HG02870 (cell line): Measurements from ENCODE around the gene RTKN.
"Not testable (repeated sequence)": the region's sequence is repeated elsewhere in the genome, so short reads cannot be mapped to it uniquely, and the experiment has no call there.

Source experiments
- ATAC-seq: cut with Tn5 transposase; IDR thresholded peaks from one replicate; pipeline ENCODE4 v1.9.1; 2021; ENCODE audit warnings: mild to moderate bottlenecking, moderate library complexity; ENCODE audit not compliant: unreplicated experiment

Gene RTKN

DNA sequence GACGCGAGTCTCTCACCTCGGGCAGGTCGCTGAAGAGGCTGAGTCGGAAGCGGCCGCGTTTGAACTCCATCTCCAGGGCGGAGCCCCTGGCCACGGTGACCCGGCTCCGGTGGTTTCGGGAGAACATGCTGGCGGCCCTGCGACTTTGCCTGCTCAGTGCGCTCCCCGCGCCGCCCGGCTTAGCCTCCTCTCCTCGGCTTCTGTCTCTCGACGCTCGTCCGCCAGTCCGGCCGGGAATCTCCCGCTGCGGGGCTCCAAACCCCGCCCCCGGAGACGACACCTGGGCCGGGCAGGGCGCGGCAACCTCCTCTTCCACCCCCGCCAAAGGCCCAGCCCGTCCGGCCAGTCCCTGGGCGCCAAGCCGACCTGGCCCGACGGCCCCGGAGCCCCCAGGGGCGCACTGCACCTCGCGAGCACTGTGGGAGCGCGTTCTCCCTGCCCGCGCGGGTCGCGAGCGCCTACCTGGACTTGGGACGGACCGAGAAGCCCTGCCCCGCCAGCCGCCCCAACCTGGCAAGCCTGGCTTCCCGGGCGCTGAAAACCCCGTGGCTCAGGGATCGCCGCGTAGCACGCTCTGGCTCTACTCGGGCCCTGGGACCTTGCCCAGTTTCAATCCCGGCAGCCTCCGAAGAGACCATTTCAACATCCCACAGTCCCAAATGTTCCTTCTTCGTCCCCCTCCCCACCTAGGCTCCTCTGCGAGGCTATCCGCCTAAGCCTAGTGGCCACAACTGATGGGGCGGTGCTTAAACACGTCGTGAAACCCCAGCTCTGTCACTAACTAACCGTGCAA is at the start of gene RTKN:
Gene RTKN, minus strand, starts transcription at position 248 of the 793 bp plus-strand sequence. Its CDS starts 121 bp downstream, at position 127.
- ATAC-seq: no peak

DNA sequence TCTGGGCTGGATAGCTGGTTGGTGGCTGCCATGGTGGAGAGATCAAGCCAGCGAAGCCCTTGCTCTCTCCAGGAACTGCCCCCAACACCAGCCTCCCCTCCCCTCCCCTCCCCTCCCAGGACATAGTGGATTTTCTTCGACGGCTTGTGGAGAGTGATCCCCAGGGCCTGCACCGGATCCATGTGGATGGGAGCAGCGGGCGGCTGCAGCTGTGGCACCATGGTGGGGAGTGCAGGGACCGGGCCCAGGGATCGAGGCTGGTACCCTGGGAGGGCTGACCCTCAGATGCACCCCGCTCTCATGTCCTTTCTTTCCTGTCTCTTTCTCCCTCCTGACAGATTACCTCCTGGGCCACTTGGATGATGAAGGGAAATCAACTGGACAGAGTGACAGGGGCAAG is 48.2 kb upstream of the RTKN start:
- no peak for ATAC-seq

GRCh38 chr2:74488643-74489481 is 47.1 kb upstream of the RTKN start:
- ATAC-seq: no peak

DNA sequence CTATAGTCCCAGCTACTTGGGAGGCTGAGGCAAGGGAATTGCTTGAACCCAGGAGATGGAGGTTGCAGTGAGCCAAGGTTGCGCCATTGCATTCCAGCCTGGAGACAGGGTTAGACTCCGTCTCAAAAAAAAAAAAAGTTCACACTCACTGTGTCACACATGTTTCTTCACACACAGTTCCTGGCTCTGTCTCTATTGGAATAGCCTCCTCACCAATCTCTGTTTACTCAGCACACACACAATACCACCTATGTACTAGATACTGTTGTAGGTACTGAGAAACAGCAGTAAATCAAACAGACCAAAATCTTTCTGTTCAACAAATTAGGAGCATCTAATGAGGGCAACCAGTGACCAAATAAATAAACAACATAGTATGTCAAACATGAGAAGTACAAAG is 44.4 kb upstream of the RTKN start:
- ATAC-seq: no peak

GRCh38 chr2:74483675-74484164 is 42.0 kb upstream of the RTKN start:
- not testable (repeated sequence) for ATAC-seq

GRCh38 chr2:74482801-74483674 is 41.3 kb upstream of the RTKN start, which contains the start of the genes CCDC142 and TTC31:
Gene CCDC142 (minus strand): TSS chr2:74482998. CDS start chr2:74482837, 161 bp downstream.
Gene TTC31 (plus strand): TSS chr2:74483081. CDS start chr2:74483096, 15 bp downstream.
- ATAC-seq: peak; percentile 90

DNA sequence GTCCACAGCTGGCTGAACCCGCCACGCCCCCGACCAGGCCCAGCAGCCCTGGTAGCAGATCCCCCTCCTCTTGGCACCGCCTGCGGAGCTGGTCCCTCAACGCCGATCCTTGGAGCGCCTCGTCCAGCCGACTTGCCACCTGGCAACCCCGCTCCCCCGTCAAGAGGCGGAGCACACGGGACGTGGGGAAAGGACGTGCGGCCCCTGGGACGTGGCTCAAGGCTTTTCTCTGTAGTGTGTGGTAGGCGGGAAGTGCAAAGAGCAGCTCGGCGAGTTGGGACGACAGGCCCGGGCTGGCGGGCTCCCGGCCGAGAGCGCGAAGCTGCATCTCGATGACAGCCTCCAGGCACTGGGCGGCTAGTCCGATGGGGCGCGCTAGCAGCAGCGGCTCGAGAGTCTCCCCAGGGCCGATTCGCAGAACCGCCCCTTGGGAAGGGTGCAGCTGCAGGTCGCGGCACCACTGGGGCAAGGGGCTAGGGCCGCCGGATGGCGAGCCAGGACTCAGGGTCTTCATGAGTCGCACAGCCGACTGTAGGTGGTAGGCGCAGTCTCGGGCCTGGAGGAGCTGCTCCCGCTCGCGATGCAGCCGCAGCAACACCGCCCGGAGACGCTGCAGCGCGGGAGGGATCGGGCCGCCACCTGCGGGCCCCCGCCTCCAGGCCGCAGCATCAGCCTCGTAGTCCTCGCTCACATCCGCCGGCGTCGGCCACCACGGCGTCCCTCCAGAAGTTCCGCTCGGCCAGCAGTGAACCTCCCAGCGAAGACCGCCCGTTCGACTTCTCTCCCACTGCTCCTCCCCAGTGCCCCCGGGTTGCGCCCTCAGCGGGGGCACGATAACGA is 40.4 kb upstream of the RTKN start:
- peak; percentile 38 for ATAC-seq

- no peak for ATAC-seq
Observed at GRCh38 chr2:74481431-74481830, 39.7 kb upstream of the RTKN start.

GRCh38 chr2:74474899-74475298 is 33.2 kb upstream of the RTKN start:
- ATAC-seq: no peak

- ATAC-seq: no peak
Observed at GRCh38 chr2:74474481-74474880, 32.7 kb upstream of the RTKN start.

GRCh38 chr2:74472945-74473258 is 31.2 kb upstream of the RTKN start:
- no peak for ATAC-seq

- ATAC-seq: peak; percentile 80
Observed at GRCh38 chr2:74472086-74472944, 30.6 kb upstream of the RTKN start, which contains the start of gene MRPL53. Gene MRPL53 (minus strand): TSS chr2:74472680. CDS start chr2:74472660, 20 bp downstream.

DNA sequence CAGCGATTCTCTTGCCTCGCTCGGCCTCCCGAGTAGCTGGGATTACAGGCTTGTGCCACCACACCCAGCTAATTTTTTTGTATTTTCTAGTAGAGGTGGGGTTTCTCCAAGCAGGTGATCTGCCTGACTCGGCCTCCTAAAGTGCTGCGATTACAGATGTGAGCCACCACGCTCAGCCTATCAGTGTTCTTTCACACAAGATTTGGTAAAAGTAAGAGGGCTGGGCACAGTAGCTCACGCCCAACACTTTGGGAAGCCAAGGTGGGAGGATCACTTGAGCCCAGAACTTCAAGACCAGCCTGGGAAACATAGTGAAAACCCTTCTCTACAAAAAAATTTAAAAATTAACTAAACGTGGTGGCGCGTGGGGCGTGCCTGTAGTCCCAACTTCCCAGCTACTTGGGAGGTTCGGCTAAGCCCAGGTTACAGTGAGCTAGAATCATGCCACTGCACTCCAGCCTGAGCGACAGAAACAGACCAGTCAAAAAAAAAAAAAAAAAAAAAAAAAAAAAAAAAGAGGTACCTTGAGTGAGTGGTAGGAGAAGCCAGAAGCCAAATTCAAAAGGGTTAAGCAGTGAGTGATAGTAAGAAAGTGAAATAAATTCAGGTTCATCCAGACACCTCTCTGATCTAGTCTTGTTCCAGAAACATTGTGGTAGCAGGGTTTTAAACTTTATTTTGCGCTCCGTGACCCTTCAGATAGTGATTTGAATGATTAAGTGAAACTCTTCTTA is 29.8 kb upstream of the RTKN start:
- ATAC-seq: no peak

DNA sequence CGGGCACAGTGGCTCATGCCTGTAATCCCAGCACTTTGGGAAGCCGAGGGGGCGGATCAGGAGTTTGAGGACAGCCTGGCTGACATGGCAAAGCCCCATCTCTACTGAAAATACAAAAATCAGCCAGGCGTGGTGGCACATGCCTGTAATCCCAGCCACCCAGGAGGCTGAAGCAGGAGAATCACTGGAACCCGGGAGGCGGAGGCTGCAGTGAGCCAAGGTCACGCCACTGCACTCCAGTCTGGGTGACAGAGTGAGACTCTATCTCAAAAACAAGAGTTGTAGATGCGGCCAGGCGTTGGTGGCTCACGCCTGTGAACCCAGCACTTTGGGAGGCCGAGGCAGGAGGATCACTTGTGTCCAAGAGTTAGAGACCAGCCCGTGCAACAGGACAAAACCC is 29.0 kb upstream of the RTKN start:
- not testable (repeated sequence) for ATAC-seq

GRCh38 chr2:74464406-74464805 is 22.7 kb upstream of the RTKN start:
- no peak for ATAC-seq

GRCh38 chr2:74462786-74463105 is 21.0 kb upstream of the RTKN start:
- ATAC-seq: no peak

GRCh38 chr2:74462054-74462785 is 20.5 kb upstream of the RTKN start:
- no peak for ATAC-seq
